Measurements from ENCODE around the gene FCN3. TPM values are rescaled to one million over a fixed set of nuclear protein-coding genes. Genes with fewer than 3 reads are reported as not detected.

The FCN3 gene
- total and polyA plus RNA-seq, 10 of the 15 experiments (the other 5 are each of a cell fraction or from before 2014, with no cell fraction given) = 0.28 TPM; not detected in 9

- no peaks in the 10 kb centered on the region; a peak in 1 of 4 replicates for H3K27me3 ChIP-seq (replicated peaks in 1 of 2; ENCODE audit: control insufficient read depth in 2 of 2, insufficient read depth in 2 of 2, low read length in 1 of 2)
- H4K20me1 ChIP-seq (ENCODE audit: control insufficient read depth, insufficient read depth) = no peaks in the 10 kb centered on the region
- ChIA-PET CTCF (interaction anchor here (0.7 to 8.7 kb wide), 7 partner anchors 11 to 57 kb away, joined by 3 to 126 read pairs (median 14); partner anchors contain the start of genes GPR3, MAP3K6 and SYTL1), POLR2A (no interaction called here), SMC1A (ENCODE audit: uncharacterized antibody, unreplicated experiment) (interaction anchor here (1.3 to 2.0 kb wide), 4 partner anchors 9 to 36 kb away, joined by 3 to 5 read pairs (median 4); no protein-coding TSS in a partner anchor), RAD21 (ENCODE audit: unreplicated experiment) (interaction anchor here (1.1 to 3.1 kb wide), 4 partner anchors 32 to 256 kb away, joined by 3 to 16 read pairs (median 6); partner anchors contain the start of gene GPR3)
- H3K27ac ChIP-seq (ENCODE audit: control insufficient read depth, insufficient read depth) = no peak overlapping the region
- in situ Hi-C loops (cut with MboI) = no loop called here
- intact Hi-C loops (cut with micrococcal nuclease; ENCODE audit: unreplicated experiment) = no loop called here
- H3K4me2 ChIP-seq (ENCODE audit: control insufficient read depth, insufficient read depth) = no peak overlapping the region
- H3K9me3 ChIP-seq (replicated peaks; ENCODE audit: control insufficient read depth, insufficient read depth, low read length) = no peaks in the 10 kb centered on the region
- DNase-seq (ENCODE audit: low read depth, low spot score) (no peak), ATAC-seq (no peak), FAIRE-seq (no peak)
- no peak overlapping the region for H3K4me3 ChIP-seq
- WGBS (ENCODE audit: insufficient coverage, insufficient replicate concordance, low lambda C conversion rate, missing lambda C conversion rate) = 58% methylated on average over 5 of the region's 5 CpGs
- no TSS peak for BruUV-seq (replicated peaks)
- no peaks in the 10 kb centered on the region for H3K79me2 ChIP-seq (ENCODE audit: control insufficient read depth, insufficient read depth, low read length)
- H2AFZ ChIP-seq (ENCODE audit: control insufficient read depth, low read depth, low read length) = no peak overlapping the region
- H3K9ac ChIP-seq (ENCODE audit: control insufficient read depth, insufficient read depth, low read length) = no peak overlapping the region
- peaks cover 13% of the 10 kb centered on the region for H3K4me1 ChIP-seq (ENCODE audit: control insufficient read depth, insufficient read depth, low read length)
- H3K36me3 ChIP-seq (ENCODE audit: control insufficient read depth in 2 of 2, insufficient read depth in 2 of 2, low read length in 1 of 2) = no peaks in the 10 kb centered on the region
- TF ChIP-seq WRNIP1 (IDR thresholded peaks at IDR 0.05; ENCODE audit: borderline replicate concordance, low read depth, low read length) (no peak), NR2C1 (IDR thresholded peaks at IDR 0.05) (no peak), ZBTB11 (CRISPR knock-in tag; IDR thresholded peaks at IDR 0.05) (no peak), JUNB (IDR thresholded peaks at IDR 0.05) (no peak), IKZF2 (IDR thresholded peaks at IDR 0.05) (no peak), CHD1 (IDR thresholded peaks at IDR 0.05; ENCODE audit: low read depth, low read length) (no peak), TCF7 (IDR thresholded peaks at IDR 0.05; ENCODE audit: borderline replicate concordance) (no peak), SREBF1 (IDR thresholded peaks at IDR 0.05; ENCODE audit: low read length) (no peak), E4F1 (IDR thresholded peaks at IDR 0.05; ENCODE audit: borderline replicate concordance, partially characterized antibody) (no peak), MEF2B (IDR thresholded peaks at IDR 0.05; ENCODE audit: partially characterized antibody, poor library complexity, severe bottlenecking) (no peak)
Measured at GRCh38 chr1:27355683-27356082, 18.9 kb downstream of the FCN3 start.

Measured in GM12878 (cell line).